Measurements from ENCODE around the gene HOXB3. TPM values are rescaled to one million over a fixed set of nuclear protein-coding genes. Genes with fewer than 3 reads are reported as not detected.

The HOXB3 gene
- total and polyA plus RNA-seq, 2 of the 13 experiments (the other 11 are each of a cell fraction or from before 2014, with no cell fraction given), result not detected

GRCh38 chr17:48519427-48519826 lies 70.6 kb downstream of the HOXB3 start:
- H4K20me1 ChIP-seq (ENCODE audit: insufficient read depth, low read length), result no peaks in the 10 kb centered on the region
- no peak for DNase-seq (ENCODE audit: low spot score)
- 42% methylated on average over 5 of the region's 5 CpGs for WGBS (ENCODE audit: low lambda C conversion rate)
- H3K4me3 ChIP-seq (replicated peaks in 1 of 3; ENCODE audit: insufficient read depth in 1 of 3, low read depth in 2 of 3, low read length in 3 of 3), result no peak overlapping the region
- intact Hi-C loops (cut with micrococcal nuclease; ENCODE audit: unreplicated experiment), result no loop called here
- BruUV-seq (replicated peaks), result no TSS peak
- TF ChIP-seq FOXC1 (CRISPR knock-in tag; IDR thresholded peaks at IDR 0.05; ENCODE audit: borderline replicate concordance) (no peak), POGZ (CRISPR knock-in tag; IDR thresholded peaks at IDR 0.05) (no peak), ZMAT3 (CRISPR knock-in tag; conservative IDR thresholded peaks at IDR 0.05) (no peak), CC2D1A (CRISPR knock-in tag; IDR thresholded peaks at IDR 0.05) (no peak), DMAP1 (CRISPR knock-in tag; IDR thresholded peaks at IDR 0.05) (no peak), YEATS4 (CRISPR knock-in tag; IDR thresholded peaks at IDR 0.05; ENCODE audit: borderline replicate concordance) (no peak), SNRNP70 (IDR thresholded peaks at IDR 0.05; ENCODE audit: low read depth, low read length) (no peak), PBX3 (CRISPR knock-in tag; IDR thresholded peaks at IDR 0.05; ENCODE audit: borderline replicate concordance) (no peak), KAT8 (CRISPR knock-in tag; IDR thresholded peaks at IDR 0.05) (no peak), ZNF616 (CRISPR knock-in tag; IDR thresholded peaks at IDR 0.05; ENCODE audit: low read depth) (no peak), ZNF672 (CRISPR knock-in tag; IDR thresholded peaks at IDR 0.05) (no peak), TBX2 (CRISPR knock-in tag; IDR thresholded peaks at IDR 0.05; ENCODE audit: borderline replicate concordance) (no peak), ZNF460 (CRISPR knock-in tag; IDR thresholded peaks at IDR 0.05; ENCODE audit: borderline replicate concordance) (no peak), ZSCAN12 (CRISPR knock-in tag; IDR thresholded peaks at IDR 0.05) (no peak), PCBP2 (optimal IDR thresholded peaks at IDR 0.05; ENCODE audit: low read depth, low read length, poor library complexity, severe bottlenecking) (no peak), ZNF550 (CRISPR knock-in tag; IDR thresholded peaks at IDR 0.05; ENCODE audit: borderline replicate concordance) (no peak), FOXO4 (CRISPR knock-in tag; conservative IDR thresholded peaks at IDR 0.05) (no peak)
- TF ChIP-seq, protein P1, sequence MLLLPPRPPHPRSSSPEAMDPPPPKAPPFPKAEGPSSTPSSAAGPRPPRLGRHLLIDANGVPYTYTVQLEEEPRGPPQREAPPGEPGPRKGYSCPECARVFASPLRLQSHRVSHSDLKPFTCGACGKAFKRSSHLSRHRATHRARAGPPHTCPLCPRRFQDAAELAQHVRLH (CRISPR knock-in tag; IDR thresholded peaks at IDR 0.05; ENCODE audit: borderline replicate concordance, low read depth), result no peak
- TF ChIP-seq, protein P2, sequence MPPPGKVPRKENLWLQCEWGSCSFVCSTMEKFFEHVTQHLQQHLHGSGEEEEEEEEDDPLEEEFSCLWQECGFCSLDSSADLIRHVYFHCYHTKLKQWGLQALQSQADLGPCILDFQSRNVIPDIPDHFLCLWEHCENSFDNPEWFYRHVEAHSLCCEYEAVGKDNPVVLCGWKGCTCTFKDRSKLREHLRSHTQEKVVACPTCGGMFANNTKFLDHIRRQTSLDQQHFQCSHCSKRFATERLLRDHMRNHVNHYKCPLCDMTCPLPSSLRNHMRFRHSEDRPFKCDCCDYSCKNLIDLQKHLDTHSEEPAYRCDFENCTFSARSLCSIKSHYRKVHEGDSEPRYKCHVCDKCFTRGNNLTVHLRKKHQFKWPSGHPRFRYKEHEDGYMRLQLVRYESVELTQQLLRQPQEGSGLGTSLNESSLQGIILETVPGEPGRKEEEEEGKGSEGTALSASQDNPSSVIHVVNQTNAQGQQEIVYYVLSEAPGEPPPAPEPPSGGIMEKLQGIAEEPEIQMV (CRISPR knock-in tag; IDR thresholded peaks at IDR 0.05; ENCODE audit: low read depth), result no peak
- H3K36me3 ChIP-seq (replicated peaks in 1 of 2; ENCODE audit: control insufficient read depth in 1 of 2, insufficient read depth in 2 of 2, low read length in 2 of 2), result no peaks in the 10 kb centered on the region
- no peak for FAIRE-seq
- H3K27me3 ChIP-seq (ENCODE audit: control insufficient read depth in 1 of 2, insufficient read depth in 2 of 2, low read length in 2 of 2), result peaks cover 0 to 12% of the 10 kb centered on the region in 2 experiments; a peak in 1 of 5 replicates
- in situ Hi-C loops (cut with HindIII; ENCODE audit: extremely low pct_ligation_motif_present, low pct_unique_long_range_greater_than_20kb), result no loop called here
- no peaks in the 10 kb centered on the region for H3K79me2 ChIP-seq (ENCODE audit: insufficient read depth, low read length)
- no peak for ATAC-seq
- no peak overlapping the region for H3K9ac ChIP-seq (ENCODE audit: insufficient read depth, low read depth, low read length)
- H3K4me2 ChIP-seq (ENCODE audit: low read depth, low read length), result no peak overlapping the region
- no peak overlapping the region for H2AFZ ChIP-seq (ENCODE audit: low read length)
- ChIA-PET CTCF (ENCODE audit: low intra/inter-chr PET ratio, low total read pairs) (no interaction called here), POLR2A (no interaction called here)
- H3K27ac ChIP-seq (ENCODE audit: extremely low read length, insufficient read depth, low read length), result no peak overlapping the region
- H3K9me3 ChIP-seq (ENCODE audit: low read length), result no peaks in the 10 kb centered on the region
- H3K4me1 ChIP-seq (ENCODE audit: insufficient read depth, low read length), result no peaks in the 10 kb centered on the region
